SK-N-SH (cell line): ENCODE results near the gene SGPL1. TPM values are rescaled to one million over a fixed set of nuclear protein-coding genes. Genes with fewer than 3 reads are reported as not detected.

Source experiments
- CTCF ChIA-PET: fragments of 300-600, 350-600 bp; formaldehyde crosslinking; extraction: SDS; loops from one replicate; lab custom pipeline; 2021; lab: Yijun Ruan, JAX
- POLR2A ChIA-PET: fragments of 350-600 bp; sonication (Branson Sonifier 250); formaldehyde crosslinking; extraction: SDS; loops from one replicate; lab custom pipeline; 2020; ENCODE audit warnings: antibody characterized with exemption, inconsistent platforms; lab: Yijun Ruan, JAX
- DNase-seq: peaks from one replicate; pipeline ENCODE4 v3.0.0; 2012
- H2AFZ ChIP-seq: fragments of 200-600 bp; sonication (generic); 2 replicates; pipeline ENCODE4 v1.8.1; 2016; ENCODE audit warnings: antibody characterized with exemption, mild to moderate bottlenecking, low read depth
- H3F3A ChIP-seq: fragments of 200-600 bp; sonication (generic); replicated peaks from 2 replicates; pipeline ENCODE3; 2016; ENCODE audit warnings: antibody characterized with exemption, mild to moderate bottlenecking; ENCODE audit not compliant: insufficient read depth
- H3K27ac ChIP-seq, 2 experiments: fragments of 200-500 bp in 1 of 2; fragments of 200-600 bp in 1 of 2; sonication (Bioruptor generic) in 1 of 2; sonication (generic), shearing (Covaris generic) in 1 of 2; 2 replicates each; pipeline versions ENCODE4 v1.5.1 to v1.6.1; 2014 to 2016; ENCODE audit warnings: low read depth in 2 of 2, inconsistent platforms in 1 of 2, low read length in 1 of 2, mild to moderate bottlenecking in 1 of 2, mixed read lengths in 1 of 2
- H3K27me3 ChIP-seq: fragments of 200-600 bp; sonication (generic), shearing (Covaris generic); 2 replicates; pipeline ENCODE4 v1.6.1; 2016; ENCODE audit warnings: mixed run types; ENCODE audit not compliant: insufficient read depth
- H3K36me3 ChIP-seq, 2 experiments: fragments of 200-500 bp in 1 of 2; fragments of 200-600 bp in 1 of 2; sonication (Bioruptor generic) in 1 of 2; sonication (generic) in 1 of 2; replicated peaks in 1 of 2; 2 replicates each; pipeline versions ENCODE3 to v1.5.1; 2014 to 2016; ENCODE audit warnings: low read length in 1 of 2, mild to moderate bottlenecking in 1 of 2; ENCODE audit not compliant: insufficient read depth in 2 of 2, control insufficient read depth in 1 of 2
- H3K4me1 ChIP-seq, 2 experiments: fragments of 200-500 bp in 1 of 2; fragments of 200-600 bp in 1 of 2; sonication (Bioruptor generic) in 1 of 2; sonication (generic), shearing (Covaris generic) in 1 of 2; 2 replicates each; pipeline versions ENCODE4 v1.5.1 to v1.6.1; 2014 to 2016; ENCODE audit warnings: low read depth in 1 of 2, low read length in 1 of 2, mixed run types in 1 of 2; ENCODE audit not compliant: insufficient read depth in 2 of 2, control insufficient read depth in 1 of 2
- H3K4me2 ChIP-seq: fragments of 200-600 bp; sonication (generic), shearing (Covaris generic); 2 replicates; pipeline ENCODE4 v1.6.1; 2017; ENCODE audit warnings: mixed run types
- H3K4me3 ChIP-seq, 2 experiments: fragments of 200-500 bp in 1 of 2; fragments of 200-600 bp in 1 of 2; sonication (Bioruptor generic) in 1 of 2; sonication (generic), shearing (Covaris generic) in 1 of 2; 2 replicates each; pipeline versions ENCODE4 v1.5.1 to v1.8.1; 2014 to 2016; ENCODE audit warnings: low read depth in 2 of 2, inconsistent platforms in 1 of 2, low read length in 1 of 2, mild to moderate bottlenecking in 1 of 2, mixed read lengths in 1 of 2, moderate library complexity in 1 of 2
- H3K79me2 ChIP-seq: fragments of 200-600 bp; sonication (generic); 2 replicates; pipeline ENCODE4 v1.8.1; 2017; ENCODE audit warnings: mild to moderate bottlenecking; ENCODE audit not compliant: insufficient read depth
- H3K9ac ChIP-seq: fragments of 200-600 bp; sonication (generic); 2 replicates; pipeline ENCODE4 v1.6.1; 2017; ENCODE audit warnings: mixed run types
- H3K9me2 ChIP-seq: fragments of 200-600 bp; sonication (generic); 2 replicates; pipeline ENCODE4 v1.6.1; 2017; ENCODE audit warnings: mixed run types
- H3K9me3 ChIP-seq: fragments of 200-600 bp; sonication (generic); 2 replicates; pipeline ENCODE4 v1.6.1; 2017; ENCODE audit warnings: mixed run types, mild to moderate bottlenecking, moderate library complexity
- H4K20me1 ChIP-seq: fragments of 200-600 bp; sonication (generic); 2 replicates; pipeline ENCODE4 v1.6.1; 2017; ENCODE audit warnings: mild to moderate bottlenecking, mixed run types; ENCODE audit not compliant: insufficient read depth
- CTCF ChIP-seq: fragments of 200-600 bp; sonication (generic); IDR thresholded peaks from 2 replicates; pipeline ENCODE4 v1.6.1; 2017; ENCODE audit warnings: antibody characterized with exemption, mild to moderate bottlenecking, moderate library complexity
- ELF1 ChIP-seq: IDR thresholded peaks from 2 replicates; pipeline ENCODE4 v1.4.0; 2012
- FOSL2 ChIP-seq: IDR thresholded peaks from 2 replicates; pipeline ENCODE4 v1.4.0; 2012; ENCODE audit warnings: low read depth, mild to moderate bottlenecking, moderate library complexity, borderline replicate concordance
- FOXJ3 ChIP-seq: sonication (generic); formaldehyde crosslinking; IDR thresholded peaks from 2 replicates; pipeline ENCODE4 v1.5.1; 2020; ENCODE audit warnings: mild to moderate bottlenecking, missing genetic modification reagents
- FOXM1 ChIP-seq: IDR thresholded peaks from 2 replicates; pipeline ENCODE4 v1.4.0; 2012; ENCODE audit warnings: low read depth, mild to moderate bottlenecking
- GABPA ChIP-seq: IDR thresholded peaks from 2 replicates; pipeline ENCODE4 v1.4.0; 2012; ENCODE audit warnings: low read depth, mild to moderate bottlenecking
- GATA2 ChIP-seq: sonication (generic); formaldehyde crosslinking; IDR thresholded peaks from 2 replicates; pipeline ENCODE4 v1.5.0; 2020; ENCODE audit warnings: mild to moderate bottlenecking, missing genetic modification reagents
- JUND ChIP-seq: IDR thresholded peaks from 2 replicates; pipeline ENCODE4 v1.4.0; 2012
- MEF2A ChIP-seq: IDR thresholded peaks from 2 replicates; pipeline ENCODE4 v1.4.0; 2012; ENCODE audit warnings: low read depth, borderline replicate concordance
- NFIC ChIP-seq: IDR thresholded peaks from 2 replicates; pipeline ENCODE4 v1.4.0; 2012; ENCODE audit warnings: borderline replicate concordance
- NRF1 ChIP-seq: IDR thresholded peaks from 2 replicates; pipeline ENCODE4 v1.6.1; 2012; ENCODE audit warnings: low read depth, mild to moderate bottlenecking, low read length
- POLR2AphosphoS5 ChIP-seq: IDR thresholded peaks from 2 replicates; pipeline ENCODE4 v1.6.1; 2012; ENCODE audit warnings: low read depth, low read length
- RAD21 ChIP-seq: IDR thresholded peaks from 2 replicates; pipeline ENCODE4 v1.6.1; 2012; ENCODE audit warnings: mild to moderate bottlenecking, low read length
- RFX5 ChIP-seq: IDR thresholded peaks from 2 replicates; pipeline ENCODE4 v1.6.1; 2012; ENCODE audit warnings: mild to moderate bottlenecking, improper control_type of control experiment, low read length
- RXRA ChIP-seq: IDR thresholded peaks from 2 replicates; pipeline ENCODE4 v1.4.0; 2012; ENCODE audit warnings: low read depth, mild to moderate bottlenecking, borderline replicate concordance
- SMC3 ChIP-seq: IDR thresholded peaks from 2 replicates; pipeline ENCODE4 v1.6.1; 2012; ENCODE audit warnings: low read depth, low read length, improper control_type of control experiment
- TAF1 ChIP-seq: IDR thresholded peaks from 2 replicates; pipeline ENCODE4 v1.6.1; 2012; ENCODE audit warnings: low read depth, mild to moderate bottlenecking, low read length, moderate library complexity, borderline replicate concordance
- USF2 ChIP-seq: fragments of 150-350 bp; IDR thresholded peaks from 2 replicates; pipeline ENCODE4 v1.6.1; 2017; ENCODE audit warnings: antibody characterized with exemption, low read length, low read depth, borderline replicate concordance
- ZBTB33 ChIP-seq: IDR thresholded peaks from 2 replicates; pipeline ENCODE4 v1.4.0; 2012; ENCODE audit warnings: low read depth, borderline replicate concordance
- WGBS: methylation state at CpG from one replicate; pipeline ENCODE4 v1.1.6; 2017; ENCODE audit warnings: low lambda C conversion rate; 5-methylcytosine and 5-hydroxymethylcytosine counted together
- polyA plus RNA-seq, 3 experiments: library from polyadenylated mRNA; depleted of rRNA; stranded (reverse); fragments of >200 nt; gene quantifications; 2 replicates each; pipeline ENCODE4 v1.2.3, GENCODE V29; 2012
- TF ChIP-seq, protein P1 (sequence below): IDR thresholded peaks from 2 replicates; pipeline ENCODE4 v1.4.0; 2012; ENCODE audit warnings: low read depth, borderline replicate concordance

Gene SGPL1
- polyA plus RNA-seq, 1 of the 3 experiments (the other 2 are of a cell fraction): 11.8 TPM

GRCh38 chr10:70853038-70853437 lies 37.3 kb downstream of the SGPL1 start (continued):
- no peak for TF ChIP-seq FOXJ3
- TF ChIP-seq, all 33 proteins: peak for 0

DNA sequence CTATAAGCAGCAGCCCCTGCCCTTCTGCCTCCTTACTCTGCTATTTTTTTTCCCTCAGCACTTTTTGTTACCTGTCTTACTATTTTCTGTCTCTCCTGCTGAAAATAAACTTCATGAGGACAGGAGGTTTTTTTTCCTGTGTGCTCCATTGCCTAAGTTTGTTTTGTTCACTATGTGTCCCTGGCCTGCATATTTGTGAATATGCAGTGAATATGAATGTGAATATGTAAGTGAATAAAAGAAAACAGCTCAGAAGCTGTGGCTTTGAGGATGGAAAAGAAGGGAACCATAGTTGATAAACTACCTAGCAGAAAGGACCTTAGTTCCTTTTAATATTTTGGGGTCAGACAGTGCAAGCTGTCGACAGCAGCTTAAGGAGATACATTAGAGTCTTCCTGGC lies 37.7 kb downstream of the SGPL1 start:
- H3K4me2 ChIP-seq: no peak overlapping the region
- no peaks in the 10 kb centered on the region for H3K27me3 ChIP-seq
- peaks cover 54 to 63% of the 10 kb centered on the region in 2 experiments for H3K36me3 ChIP-seq
- H3F3A ChIP-seq: peaks cover 21% of the 10 kb centered on the region
- DNase-seq: no peak
- no peak overlapping the region for H2AFZ ChIP-seq
- no peaks in the 10 kb centered on the region for H3K9me2 ChIP-seq
- peaks cover 12 to 19% of the 10 kb centered on the region in 2 experiments for H3K4me1 ChIP-seq
- 100% methylated on average over 1 of the region's 1 CpG for WGBS
- peaks cover 10% of the 10 kb centered on the region; the same call in 1 of the 2 replicates for H3K79me2 ChIP-seq
- POLR2A ChIA-PET: no interaction called here
- no peaks in the 10 kb centered on the region for H3K9me3 ChIP-seq
- no peak overlapping the region for H3K9ac ChIP-seq
- no peak overlapping the region; a peak in 1 of 4 replicates for H3K27ac ChIP-seq
- CTCF ChIA-PET: interaction anchor here (1.1 kb wide), 1 partner anchor 9 kb away, joined by 3 read pairs; no protein-coding TSS in a partner anchor
- H3K4me3 ChIP-seq: no peak overlapping the region
- H4K20me1 ChIP-seq: no peaks in the 10 kb centered on the region
- TF ChIP-seq GABPA (no peak), FOSL2 (no peak), MEF2A (no peak), CTCF (no peak), RXRA (no peak), RFX5 (no peak), USF2 (no peak), GATA2 (CRISPR knock-in tag) (no peak), RAD21 (no peak), NFIC (no peak), ZBTB33 (no peak), POLR2AphosphoS5 (no peak), SMC3 (no peak), ELF1 (no peak), FOXM1 (no peak), TAF1 (no peak), JUND (no peak), NRF1 (no peak)
- TF ChIP-seq, protein P1, sequence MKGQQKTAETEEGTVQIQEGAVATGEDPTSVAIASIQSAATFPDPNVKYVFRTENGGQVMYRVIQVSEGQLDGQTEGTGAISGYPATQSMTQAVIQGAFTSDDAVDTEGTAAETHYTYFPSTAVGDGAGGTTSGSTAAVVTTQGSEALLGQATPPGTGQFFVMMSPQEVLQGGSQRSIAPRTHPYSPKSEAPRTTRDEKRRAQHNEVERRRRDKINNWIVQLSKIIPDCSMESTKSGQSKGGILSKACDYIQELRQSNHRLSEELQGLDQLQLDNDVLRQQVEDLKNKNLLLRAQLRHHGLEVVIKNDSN: no peak
